B cell (primary cell): Measurements from ENCODE around the gene GSPT2. TPM values are rescaled to one million over a fixed set of nuclear protein-coding genes. Genes with fewer than 3 reads are reported as not detected.

ENCODE experiments used
- ATAC-seq: fragments of 200-7000 bp; cut with Tn5 transposase; one replicate; pipeline ENCODE4 v1.10.0; 2021; ENCODE audit warnings: low read depth, mild to moderate bottlenecking, moderate number of reproducible peaks, moderate library complexity
- CTCF ChIA-PET: fragments of 350-600 bp; sonication (Branson Sonifier 250); formaldehyde crosslinking; loops from one replicate; lab custom pipeline; 2021; ENCODE audit warnings: antibody characterized with exemption, inconsistent platforms; lab: Charles Lee
- POLR2A ChIA-PET: fragments of 350-600 bp; sonication (Branson Sonifier 250); formaldehyde crosslinking; loops from one replicate; lab custom pipeline; 2021; ENCODE audit warnings: antibody characterized with exemption; lab: Charles Lee
- DNase-seq: peaks from one replicate; pipeline ENCODE4 v3.0.0; 2013
- H2AFZ ChIP-seq: 2 replicates; pipeline ENCODE4 v1.6.1; 2012; ENCODE audit warnings: mild to moderate bottlenecking, low read depth, low read length; ENCODE audit not compliant: insufficient read depth, poor library complexity, severe bottlenecking
- H3K27ac ChIP-seq, 2 donors: 1 replicate in 1 of 2; 2 replicates in 1 of 2; pipeline ENCODE4 v1.5.1; 2012 to 2013; ENCODE audit warnings: low read length in 2 of 2, mild to moderate bottlenecking in 2 of 2, moderate library complexity in 1 of 2
- H3K27me3 ChIP-seq, 4 experiments: fragments of 200-600 bp in 1 of 4; sonication (generic) in 1 of 4; replicated peaks in 1 of 4; 1 replicate in 2 of 4; 2 replicates in 2 of 4; pipeline versions ENCODE4 v1.6.1 to v1.7.0; 2013 to 2016; ENCODE audit warnings: low read length in 3 of 4, mild to moderate bottlenecking in 2 of 4, mixed read lengths in 1 of 4, moderate library complexity in 1 of 4; ENCODE audit not compliant: insufficient read depth in 4 of 4, control insufficient read depth in 3 of 4; ENCODE audit errors: control extremely low read depth in 1 of 4
- H3K36me3 ChIP-seq, 2 experiments: replicated peaks in 1 of 2; 1 replicate in 1 of 2; 2 replicates in 1 of 2; pipeline versions ENCODE4 v1.6.1 to v1.7.1; 2013; ENCODE audit warnings: low read length in 1 of 2; ENCODE audit not compliant: insufficient read depth in 2 of 2, control insufficient read depth in 1 of 2; ENCODE audit errors: control extremely low read depth in 1 of 2, extremely low read depth in 1 of 2
- H3K4me1 ChIP-seq, 2 donors: fragments of 200-600 bp in 1 of 2; sonication (generic) in 1 of 2; 1 replicate in 1 of 2; 2 replicates in 1 of 2; pipeline versions ENCODE4 v1.5.1 to v1.6.1; 2013 to 2017; ENCODE audit warnings: low read length in 2 of 2; ENCODE audit not compliant: control insufficient read depth in 2 of 2, insufficient read depth in 2 of 2
- H3K4me2 ChIP-seq: replicated peaks from 2 replicates; pipeline ENCODE3; 2012; ENCODE audit warnings: mild to moderate bottlenecking, low read depth, low read length; ENCODE audit not compliant: poor library complexity, severe bottlenecking
- H3K4me3 ChIP-seq, 5 experiments: fragments of 200-600 bp in 1 of 5; sonication (generic) in 1 of 5; 1 replicate in 3 of 5; 2 replicates in 2 of 5; pipeline versions ENCODE4 v1.5.1 to v1.7.0; 2011 to 2016; ENCODE audit warnings: low read length in 4 of 5, mild to moderate bottlenecking in 4 of 5, low read depth in 2 of 5, control low read depth in 1 of 5, moderate library complexity in 1 of 5; ENCODE audit not compliant: insufficient read depth in 1 of 5; ENCODE audit errors: control extremely low read depth in 1 of 5, extremely low read depth in 1 of 5
- H3K79me2 ChIP-seq: fragments of 200-600 bp; sonication (generic); one replicate; pipeline ENCODE4 v1.6.0; 2016; ENCODE audit warnings: low read length; ENCODE audit not compliant: control insufficient read depth, insufficient read depth
- H3K9ac ChIP-seq: fragments of 200-600 bp; sonication (generic); 2 replicates; pipeline ENCODE4 v1.6.1; 2017; ENCODE audit warnings: mild to moderate bottlenecking, low read length, moderate library complexity
- H3K9me3 ChIP-seq, 3 donors: one replicate each; pipeline versions ENCODE4 v1.6.1 to v1.7.1; 2013; ENCODE audit warnings: low read length in 2 of 3; ENCODE audit not compliant: control insufficient read depth in 2 of 3, insufficient read depth in 1 of 3; ENCODE audit errors: control extremely low read depth in 1 of 3
- H4K20me1 ChIP-seq: 2 replicates; pipeline ENCODE4 v1.6.0; 2012; ENCODE audit warnings: mild to moderate bottlenecking, low read length; ENCODE audit not compliant: insufficient read depth, control insufficient read depth, poor library complexity, severe bottlenecking
- H3K27ac Mint-ChIP-seq: one replicate; pipeline ENCODE4 v1.8.0; 2021; ENCODE audit warnings: mixed read lengths
- H3K27me3 Mint-ChIP-seq: one replicate; pipeline ENCODE4 v1.8.0; 2021; ENCODE audit warnings: mixed read lengths
- H3K4me1 Mint-ChIP-seq: one replicate; pipeline ENCODE4 v1.8.0; 2021; ENCODE audit warnings: mixed read lengths
- H3K4me3 Mint-ChIP-seq: one replicate; pipeline ENCODE4 v1.8.0; 2021; ENCODE audit warnings: mixed read lengths
- H3K9me3 Mint-ChIP-seq: one replicate; pipeline ENCODE4 v1.8.0; 2022; ENCODE audit warnings: mixed read lengths; ENCODE audit not compliant: insufficient read depth
- EZH2 ChIP-seq: IDR thresholded peaks from 2 replicates; pipeline ENCODE4 v1.6.1; 2012; ENCODE audit warnings: borderline replicate concordance, low read depth, mild to moderate bottlenecking, moderate library complexity, low read length; ENCODE audit not compliant: insufficient read depth, poor library complexity, severe bottlenecking
- WGBS: methylation state at CpG from one replicate; pipeline ENCODE4 v1.1.5; 2013; ENCODE audit warnings: missing lambda C conversion rate; ENCODE audit not compliant: insufficient coverage; 5-methylcytosine and 5-hydroxymethylcytosine counted together
- intact Hi-C: fragments of 100-400 bp; cut with micrococcal nuclease; formaldehyde crosslinking; loops from one replicate; pipeline ENCODE4 v1.10.0; 2022
- polyA plus RNA-seq: library from polyadenylated mRNA; depleted of rRNA; stranded (reverse); fragments of >200 nt; gene quantifications from 2 replicates; pipeline ENCODE4 v1.2.3, GENCODE V29; 2012
- total RNA-seq, 2 donors: library from RNA; stranded (reverse); fragments of 120-200 nt in 1 of 2; gene quantifications; 1 replicate in 1 of 2; 2 replicates in 1 of 2; pipeline versions ENCODE4 v1.2.3 to v1.2.4, GENCODE V29; 2013 to 2022
- TF ChIP-seq, protein P1 (sequence below): fragments of 200-600 bp; IDR thresholded peaks from one replicate; pipeline ENCODE4 v1.8.0; 2022; ENCODE audit warnings: antibody characterized with exemption, mild to moderate bottlenecking

Gene GSPT2
- total and polyA plus RNA-seq, 2 donors (not counting 1 experiment from before 2014, with no cell fraction given): 3.0 to 14.5 TPM

DNA sequence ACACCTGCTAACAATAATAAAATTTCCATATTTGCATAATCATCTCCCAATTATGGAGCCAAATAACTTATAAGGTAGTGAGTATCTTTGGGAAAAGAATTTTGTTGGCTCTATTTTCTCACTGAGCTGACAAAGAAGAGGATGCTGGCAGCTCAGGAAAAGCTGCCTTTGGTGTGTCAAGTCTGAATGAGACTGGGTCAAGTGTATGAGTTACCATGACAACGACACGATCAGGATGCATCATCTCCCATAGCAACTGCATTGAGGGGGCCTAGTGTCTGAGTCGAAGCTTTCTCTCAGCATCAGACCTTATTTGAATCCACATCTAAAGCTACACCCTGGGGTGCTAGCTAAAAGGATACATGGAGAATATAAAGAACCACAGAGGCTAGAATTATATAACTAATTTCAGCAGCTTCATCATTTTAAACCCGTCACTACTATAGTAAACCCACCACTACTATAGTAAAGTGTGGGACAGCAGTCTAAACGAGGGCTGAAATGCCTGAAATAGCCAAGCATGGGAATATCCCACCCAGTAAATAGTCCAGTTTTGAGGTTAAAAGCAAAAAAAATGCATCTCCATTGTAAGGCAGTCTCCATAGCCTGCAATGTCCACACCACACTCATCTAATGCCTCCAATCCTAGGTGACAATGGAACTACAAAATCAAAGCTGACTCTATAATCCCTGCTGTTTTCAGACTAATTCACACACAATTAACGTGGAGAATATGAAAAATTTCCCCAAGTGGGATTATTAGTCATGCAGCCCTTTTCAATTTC lies 16.0 kb downstream of the GSPT2 start:
- no peaks in the 10 kb centered on the region for H4K20me1 ChIP-seq
- no peaks in the 10 kb centered on the region for H3K27me3 Mint-ChIP-seq
- intact Hi-C loops: no loop called here
- DNase-seq (no peak), ATAC-seq (no peak)
- no peak overlapping the region for H2AFZ ChIP-seq
- H3K4me3 Mint-ChIP-seq: no peak overlapping the region
- ChIA-PET CTCF (no interaction called here), POLR2A (no interaction called here)
- H3K4me2 ChIP-seq: no peak overlapping the region
- no peaks in the 10 kb centered on the region for H3K36me3 ChIP-seq
- no peaks in the 10 kb centered on the region for H3K4me1 Mint-ChIP-seq
- H3K27ac ChIP-seq: no peak overlapping the region
- H3K9me3 ChIP-seq: no peaks in the 10 kb centered on the region
- no peaks in the 10 kb centered on the region for H3K9me3 Mint-ChIP-seq
- H3K27me3 ChIP-seq: peaks cover 0 to 5% (median 0%) of the 10 kb centered on the region in 4 experiments
- no peaks in the 10 kb centered on the region for H3K79me2 ChIP-seq
- no peaks in the 10 kb centered on the region for H3K4me1 ChIP-seq
- TF ChIP-seq, protein P1, sequence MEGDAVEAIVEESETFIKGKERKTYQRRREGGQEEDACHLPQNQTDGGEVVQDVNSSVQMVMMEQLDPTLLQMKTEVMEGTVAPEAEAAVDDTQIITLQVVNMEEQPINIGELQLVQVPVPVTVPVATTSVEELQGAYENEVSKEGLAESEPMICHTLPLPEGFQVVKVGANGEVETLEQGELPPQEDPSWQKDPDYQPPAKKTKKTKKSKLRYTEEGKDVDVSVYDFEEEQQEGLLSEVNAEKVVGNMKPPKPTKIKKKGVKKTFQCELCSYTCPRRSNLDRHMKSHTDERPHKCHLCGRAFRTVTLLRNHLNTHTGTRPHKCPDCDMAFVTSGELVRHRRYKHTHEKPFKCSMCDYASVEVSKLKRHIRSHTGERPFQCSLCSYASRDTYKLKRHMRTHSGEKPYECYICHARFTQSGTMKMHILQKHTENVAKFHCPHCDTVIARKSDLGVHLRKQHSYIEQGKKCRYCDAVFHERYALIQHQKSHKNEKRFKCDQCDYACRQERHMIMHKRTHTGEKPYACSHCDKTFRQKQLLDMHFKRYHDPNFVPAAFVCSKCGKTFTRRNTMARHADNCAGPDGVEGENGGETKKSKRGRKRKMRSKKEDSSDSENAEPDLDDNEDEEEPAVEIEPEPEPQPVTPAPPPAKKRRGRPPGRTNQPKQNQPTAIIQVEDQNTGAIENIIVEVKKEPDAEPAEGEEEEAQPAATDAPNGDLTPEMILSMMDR: no peak
- no peak for TF ChIP-seq EZH2
- H3K9ac ChIP-seq: no peak overlapping the region
- 67% methylated on average over 1 of the region's 6 CpGs for whole genome bisulfite sequencing
- no peak overlapping the region for H3K27ac Mint-ChIP-seq
- no peak overlapping the region for H3K4me3 ChIP-seq

DNA sequence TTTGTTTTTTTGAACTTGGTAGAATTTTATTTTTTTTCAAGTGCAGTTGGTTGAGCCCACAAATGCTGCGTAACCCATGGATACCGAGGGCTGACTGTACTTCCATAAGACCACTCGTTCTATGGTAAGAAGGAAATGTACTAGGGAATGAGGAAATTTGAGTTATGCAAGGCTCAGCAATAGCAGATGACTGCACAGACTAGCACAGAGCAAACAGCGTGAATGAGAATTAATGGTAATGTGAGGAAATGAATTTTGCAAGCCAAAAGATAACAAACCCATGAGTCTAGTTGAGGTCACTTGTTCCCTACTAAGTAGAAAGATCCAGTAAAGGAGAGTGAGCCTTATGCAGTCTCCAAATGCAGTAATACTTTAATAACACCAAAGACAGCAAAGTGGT lies 17.4 kb downstream of the GSPT2 start:
- POLR2A ChIA-PET: no interaction called here
- no peaks in the 10 kb centered on the region for H3K27me3 Mint-ChIP-seq
- H3K9me3 ChIP-seq: no peaks in the 10 kb centered on the region
- no peaks in the 10 kb centered on the region for H3K79me2 ChIP-seq
- no peaks in the 10 kb centered on the region for H3K36me3 ChIP-seq
- CTCF ChIA-PET: no interaction called here
- no peak for DNase-seq
- no peak overlapping the region for H2AFZ ChIP-seq
- H3K4me1 Mint-ChIP-seq: no peaks in the 10 kb centered on the region
- WGBS: 100% methylated on average over 2 of the region's 4 CpGs
- H3K9ac ChIP-seq: no peak overlapping the region
- no peak overlapping the region for H3K4me2 ChIP-seq
- intact Hi-C loops: no loop called here
- no peak for ATAC-seq
- H3K27ac Mint-ChIP-seq: no peak overlapping the region
- no peak overlapping the region for H3K4me3 Mint-ChIP-seq
- H3K27ac ChIP-seq: no peak overlapping the region
- H3K9me3 Mint-ChIP-seq: no peaks in the 10 kb centered on the region
- H3K4me3 ChIP-seq: no peak overlapping the region
- TF ChIP-seq, protein P1: no peak
- no peak for TF ChIP-seq EZH2
- no peaks in the 10 kb centered on the region for H3K4me1 ChIP-seq
- H3K27me3 ChIP-seq: no peaks in the 10 kb centered on the region
- H4K20me1 ChIP-seq: no peaks in the 10 kb centered on the region
